Measurements from ENCODE around the gene ZGPAT. TPM values are rescaled to one million over a fixed set of nuclear protein-coding genes. Genes with fewer than 3 reads are reported as not detected.
A peak's percentile ranks its signal among the peaks of the same experiment; 100 is the strongest.

The ZGPAT gene
- total RNA-seq, 1 experiment from 2014 or later = 27.2 TPM

- TF ChIP-seq EZH2 (IDR thresholded peaks at IDR 0.05; ENCODE audit: low read depth) (no peak), CTCF (conservative IDR thresholded peaks at IDR 0.05) (no peak)
- H3K79me2 ChIP-seq (ENCODE audit: low read depth) = peaks cover 4% of the 10 kb centered on the region; the same call in 1 of the 2 replicates
- ChIA-PET POLR2A (ENCODE audit: unreplicated experiment) (interaction anchor here (0.6 kb wide), 1 partner anchor 220 kb away, joined by 6 read pairs; the partner anchor contains the start of gene UCKL1), CTCF (no interaction called here)
- no peak within 1 kb of the TSS for H3K4me2 ChIP-seq
- H2AFZ ChIP-seq = no peak within 1 kb of the TSS
- H3K27ac ChIP-seq = no peak within 1 kb of the TSS
- intact Hi-C loops (cut with micrococcal nuclease; ENCODE audit: unreplicated experiment) = no loop called here
- DNase-seq = peak in 1 of 2 experiments; percentile 28
- H3K27me3 ChIP-seq (ENCODE audit: insufficient read depth, low read depth) = no peaks in the 10 kb centered on the region
- H3K4me3 ChIP-seq = no peak within 1 kb of the TSS
- H3F3A ChIP-seq (ENCODE audit: insufficient read depth, low read depth) = peaks cover 41% of the 10 kb centered on the region
- no peaks in the 10 kb centered on the region for H3K9me2 ChIP-seq (ENCODE audit: insufficient read depth)
- no peaks in the 10 kb centered on the region for H3K9me3 ChIP-seq (ENCODE audit: insufficient read depth, low read depth)
- H4K20me1 ChIP-seq (ENCODE audit: insufficient read depth) = peaks cover 14% of the 10 kb centered on the region
- H3K4me1 ChIP-seq (replicated peaks; ENCODE audit: insufficient read depth) = peaks cover under 1% of the 10 kb centered on the region; the same call in 1 of the 2 replicates
- H3K36me3 ChIP-seq (ENCODE audit: low read depth) = no peaks in the 10 kb centered on the region
- BruUV-seq (replicated peaks) = no TSS peak
Measured at GRCh38 chr20:63735859-63736718, 28.2 kb downstream of the ZGPAT start, which contains the start of gene LIME1. TSS of gene LIME1 (plus strand) at chr20:63736664. CDS start at chr20:63737550, 886 bp downstream.

- no peaks in the 10 kb centered on the region for H3K27me3 ChIP-seq (ENCODE audit: insufficient read depth, low read depth)
- H3K79me2 ChIP-seq (ENCODE audit: low read depth) = peaks cover 14% of the 10 kb centered on the region
- H3K27ac ChIP-seq = no peak overlapping the region
- intact Hi-C loops (cut with micrococcal nuclease; ENCODE audit: unreplicated experiment) = no loop called here
- ChIA-PET CTCF (no interaction called here), POLR2A (ENCODE audit: unreplicated experiment) (no interaction called here)
- H2AFZ ChIP-seq = no peak overlapping the region
- no peak overlapping the region for H3K4me2 ChIP-seq
- H4K20me1 ChIP-seq (ENCODE audit: insufficient read depth) = peaks cover 14% of the 10 kb centered on the region
- peaks cover 33% of the 10 kb centered on the region for H3F3A ChIP-seq (ENCODE audit: insufficient read depth, low read depth)
- H3K9me3 ChIP-seq (ENCODE audit: insufficient read depth, low read depth) = no peaks in the 10 kb centered on the region
- TF ChIP-seq EZH2 (IDR thresholded peaks at IDR 0.05; ENCODE audit: low read depth) = no peak
- no peak for TF ChIP-seq CTCF (conservative IDR thresholded peaks at IDR 0.05)
- BruUV-seq (replicated peaks) = no TSS peak
- no peak overlapping the region for H3K4me3 ChIP-seq
- no peaks in the 10 kb centered on the region for H3K9me2 ChIP-seq (ENCODE audit: insufficient read depth)
- no peaks in the 10 kb centered on the region for H3K36me3 ChIP-seq (ENCODE audit: low read depth)
- peak in 1 of 2 experiments; percentile 32 for DNase-seq
- H3K4me1 ChIP-seq (replicated peaks; ENCODE audit: insufficient read depth) = peaks cover 9% of the 10 kb centered on the region
Measured at GRCh38 chr20:63736893-63737694, 29.3 kb downstream of the ZGPAT start.

- intact Hi-C loops (cut with micrococcal nuclease; ENCODE audit: unreplicated experiment) = no loop called here
- no peak overlapping the region for H3K4me2 ChIP-seq
- H4K20me1 ChIP-seq (ENCODE audit: insufficient read depth) = peaks cover 12% of the 10 kb centered on the region
- no peaks in the 10 kb centered on the region for H3K9me3 ChIP-seq (ENCODE audit: insufficient read depth, low read depth)
- DNase-seq = no peak
- ChIA-PET POLR2A (ENCODE audit: unreplicated experiment) (no interaction called here), CTCF (no interaction called here)
- H3F3A ChIP-seq (ENCODE audit: insufficient read depth, low read depth) = peaks cover 28% of the 10 kb centered on the region
- TF ChIP-seq CTCF (conservative IDR thresholded peaks at IDR 0.05) = no peak
- TF ChIP-seq EZH2 (IDR thresholded peaks at IDR 0.05; ENCODE audit: low read depth) = no peak
- H3K36me3 ChIP-seq (ENCODE audit: low read depth) = no peaks in the 10 kb centered on the region
- H3K4me3 ChIP-seq = no peak overlapping the region
- H2AFZ ChIP-seq = no peak overlapping the region
- H3K9me2 ChIP-seq (ENCODE audit: insufficient read depth) = no peaks in the 10 kb centered on the region
- BruUV-seq (replicated peaks) = no TSS peak
- H3K27ac ChIP-seq = no peak overlapping the region
- no peaks in the 10 kb centered on the region for H3K27me3 ChIP-seq (ENCODE audit: insufficient read depth, low read depth)
- H3K4me1 ChIP-seq (replicated peaks; ENCODE audit: insufficient read depth) = peaks cover 9% of the 10 kb centered on the region
- peaks cover 13% of the 10 kb centered on the region for H3K79me2 ChIP-seq (ENCODE audit: low read depth)
Measured at GRCh38 chr20:63737695-63737944, 29.8 kb downstream of the ZGPAT start.
